ENCODE measurements around the gene CCSER1. TPM values are rescaled to one million over a fixed set of nuclear protein-coding genes. Genes with fewer than 3 reads are reported as not detected.

Gene CCSER1
- total and polyA plus RNA-seq, 2 experiments from 2014 or later: 2.9 to 3.4 TPM

- no peak overlapping the region for H3K4me2 ChIP-seq
- Mint-ChIP-seq H3K36me3 (ENCODE audit: low read depth) (peaks cover 35% of the 10 kb centered on the region), H3K4me3 (no peak overlapping the region), H3K4me1 (no peaks in the 10 kb centered on the region), H3K27ac (no peak overlapping the region), H3K9me3 (peaks cover 46% of the 10 kb centered on the region), H3K27me3 (ENCODE audit: insufficient read depth, low read depth, poor library complexity) (no peaks in the 10 kb centered on the region)
- H3K79me2 ChIP-seq (replicated peaks; ENCODE audit: insufficient read depth): no peaks in the 10 kb centered on the region
- DNase-seq (ENCODE audit: low spot score): no peak
- no peaks in the 10 kb centered on the region for H3K4me1 ChIP-seq (ENCODE audit: insufficient read depth)
- H3K27ac ChIP-seq (ENCODE audit: low read depth): no peak overlapping the region
- ATAC-seq: no peak
- H3F3A ChIP-seq (replicated peaks; ENCODE audit: low read depth): no peaks in the 10 kb centered on the region
- no peaks in the 10 kb centered on the region for H3K27me3 ChIP-seq (ENCODE audit: insufficient read depth)
- H3K36me3 ChIP-seq (ENCODE audit: insufficient read depth): peaks cover 9% of the 10 kb centered on the region
- H4K20me1 ChIP-seq (replicated peaks; ENCODE audit: insufficient read depth): no peaks in the 10 kb centered on the region
- H3K9me2 ChIP-seq (ENCODE audit: insufficient read depth): no peaks in the 10 kb centered on the region; the same call in 1 of the 2 replicates
- no peak overlapping the region for H2AFZ ChIP-seq
- H3K4me3 ChIP-seq: no peak overlapping the region
- TF ChIP-seq ZNF114 (CRISPR knock-in tag; IDR thresholded peaks at IDR 0.05): no peak
- no peak for TF ChIP-seq REST (IDR thresholded peaks at IDR 0.05; ENCODE audit: unreplicated experiment)
- no peak for TF ChIP-seq STAT1 (IDR thresholded peaks at IDR 0.05; ENCODE audit: unreplicated experiment)
- TF ChIP-seq JUNB (IDR thresholded peaks at IDR 0.05; ENCODE audit: unreplicated experiment): no peak
- TF ChIP-seq EZH2 (IDR thresholded peaks at IDR 0.05; ENCODE audit: low read depth, unreplicated experiment): no peak
- no peak for TF ChIP-seq NANOG (IDR thresholded peaks at IDR 0.05; ENCODE audit: borderline replicate concordance)
- TF ChIP-seq ETS1 (IDR thresholded peaks at IDR 0.05): no peak
- TF ChIP-seq CREB1 (CRISPR knock-in tag; IDR thresholded peaks at IDR 0.05; ENCODE audit: low read depth): no peak
- TF ChIP-seq EZH2phosphoT487 (IDR thresholded peaks at IDR 0.05; ENCODE audit: unreplicated experiment): no peak
- no peak for TF ChIP-seq CTCF (conservative IDR thresholded peaks at IDR 0.05; ENCODE audit: low read depth in 2 of 2)
- no peak for TF ChIP-seq ZNF462 (CRISPR knock-in tag; IDR thresholded peaks at IDR 0.05)
- TF ChIP-seq ZNF331 (CRISPR knock-in tag; IDR thresholded peaks at IDR 0.05; ENCODE audit: low read depth): no peak
- TF ChIP-seq POLR2AphosphoS5 (IDR thresholded peaks at IDR 0.05; ENCODE audit: low read depth): no peak
These were observed 276.6 kb downstream of the CCSER1 start for GRCh38 chr4:90403781-90404180.
